ENCODE measurements around the gene CENPM.

CENPM gene

DNA sequence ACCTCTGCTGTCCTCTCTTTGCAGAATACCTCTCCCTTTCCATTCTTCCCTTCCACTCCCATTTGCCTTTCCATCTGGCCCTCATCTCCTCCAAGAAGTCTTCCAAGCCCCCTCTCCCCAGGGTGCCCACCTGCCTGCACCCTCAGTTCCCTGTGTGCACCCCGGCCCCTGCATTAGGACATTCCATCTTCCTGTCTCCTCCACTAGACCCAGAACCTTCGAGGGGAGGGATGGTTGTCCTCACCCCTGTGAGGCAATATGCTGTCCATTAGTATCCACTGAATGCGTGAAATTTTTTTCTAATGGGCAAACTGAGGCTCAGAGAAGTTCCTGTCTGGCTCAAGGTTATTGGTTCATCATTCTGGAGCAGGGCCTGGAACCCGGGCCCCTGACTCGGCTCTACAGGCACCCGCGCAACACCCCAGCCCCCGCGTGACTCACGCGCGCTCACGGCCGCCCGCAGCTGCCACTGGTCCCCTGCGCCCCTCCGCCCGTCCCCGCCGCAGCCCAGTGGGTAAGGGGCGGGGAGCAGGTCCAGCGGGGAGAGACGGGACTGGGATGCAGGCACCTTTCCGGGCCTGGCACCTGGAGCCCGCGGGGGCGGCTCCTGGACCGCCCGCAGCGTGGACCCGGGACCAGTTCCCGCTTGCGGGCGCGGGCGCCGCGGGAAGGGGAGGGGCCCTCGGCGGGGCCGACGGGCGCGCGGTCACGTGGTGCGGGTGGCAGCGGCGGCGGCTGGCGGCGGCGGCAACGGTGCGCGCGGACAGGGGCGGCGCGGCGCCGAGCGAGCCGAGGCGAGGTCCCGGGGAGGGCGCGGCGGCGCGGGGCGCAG lies 29.3 kb upstream of the CENPM start:
- POLR2A ChIA-PET (ENCODE audit: low non-redundant PET) = no interaction called here
- no peak overlapping the region for H3K27ac ChIP-seq
- DNase-seq (ENCODE audit: low spot score) = peak; percentile 15
- CTCF ChIA-PET = no interaction called here
- TF ChIP-seq, protein P1, sequence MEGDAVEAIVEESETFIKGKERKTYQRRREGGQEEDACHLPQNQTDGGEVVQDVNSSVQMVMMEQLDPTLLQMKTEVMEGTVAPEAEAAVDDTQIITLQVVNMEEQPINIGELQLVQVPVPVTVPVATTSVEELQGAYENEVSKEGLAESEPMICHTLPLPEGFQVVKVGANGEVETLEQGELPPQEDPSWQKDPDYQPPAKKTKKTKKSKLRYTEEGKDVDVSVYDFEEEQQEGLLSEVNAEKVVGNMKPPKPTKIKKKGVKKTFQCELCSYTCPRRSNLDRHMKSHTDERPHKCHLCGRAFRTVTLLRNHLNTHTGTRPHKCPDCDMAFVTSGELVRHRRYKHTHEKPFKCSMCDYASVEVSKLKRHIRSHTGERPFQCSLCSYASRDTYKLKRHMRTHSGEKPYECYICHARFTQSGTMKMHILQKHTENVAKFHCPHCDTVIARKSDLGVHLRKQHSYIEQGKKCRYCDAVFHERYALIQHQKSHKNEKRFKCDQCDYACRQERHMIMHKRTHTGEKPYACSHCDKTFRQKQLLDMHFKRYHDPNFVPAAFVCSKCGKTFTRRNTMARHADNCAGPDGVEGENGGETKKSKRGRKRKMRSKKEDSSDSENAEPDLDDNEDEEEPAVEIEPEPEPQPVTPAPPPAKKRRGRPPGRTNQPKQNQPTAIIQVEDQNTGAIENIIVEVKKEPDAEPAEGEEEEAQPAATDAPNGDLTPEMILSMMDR (conservative IDR thresholded peaks at IDR 0.05; ENCODE audit: low read depth) = no peak

DNA sequence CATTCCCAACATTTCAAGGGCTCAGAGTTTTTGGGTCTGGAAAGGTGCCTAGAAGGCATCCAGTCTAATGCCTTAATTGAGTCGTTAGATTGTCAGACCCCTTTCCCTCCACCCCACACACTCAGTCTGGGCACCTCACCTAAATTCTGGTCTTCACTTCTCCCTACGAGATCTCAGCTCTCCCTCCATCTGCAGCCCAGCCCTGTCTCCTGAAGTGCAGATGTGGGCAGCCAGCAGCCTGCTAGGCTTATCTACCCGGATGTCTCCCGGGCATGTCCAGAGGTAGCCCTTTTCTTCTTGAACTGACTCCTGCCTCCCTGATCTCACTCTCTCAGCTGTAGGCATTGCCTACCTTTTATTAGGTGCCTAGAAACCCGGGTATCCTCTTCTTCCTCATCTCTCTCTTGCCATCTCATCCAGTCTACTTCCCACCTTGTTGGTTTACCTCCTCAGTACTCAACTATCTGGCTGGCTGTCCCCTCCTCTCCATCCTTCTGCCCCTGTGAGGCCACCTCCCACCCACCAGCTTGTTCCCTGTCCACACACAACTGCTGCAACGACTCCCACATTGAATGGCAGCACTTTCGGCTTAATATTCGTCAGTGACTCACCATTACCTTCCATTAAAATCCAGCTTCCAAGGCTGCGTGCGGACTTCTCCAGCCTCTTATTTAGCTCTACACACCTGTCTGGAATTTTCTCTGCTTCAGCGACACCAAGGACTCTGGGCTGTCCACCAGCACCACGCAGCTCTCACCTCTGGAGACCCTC lies 28.5 kb upstream of the CENPM start:
- POLR2A ChIA-PET (ENCODE audit: low non-redundant PET) = no interaction called here
- TF ChIP-seq, protein P1 (conservative IDR thresholded peaks at IDR 0.05; ENCODE audit: low read depth) = no peak
- CTCF ChIA-PET = no interaction called here
- DNase-seq (ENCODE audit: low spot score) = no peak
- H3K27ac ChIP-seq = no peak overlapping the region

DNA sequence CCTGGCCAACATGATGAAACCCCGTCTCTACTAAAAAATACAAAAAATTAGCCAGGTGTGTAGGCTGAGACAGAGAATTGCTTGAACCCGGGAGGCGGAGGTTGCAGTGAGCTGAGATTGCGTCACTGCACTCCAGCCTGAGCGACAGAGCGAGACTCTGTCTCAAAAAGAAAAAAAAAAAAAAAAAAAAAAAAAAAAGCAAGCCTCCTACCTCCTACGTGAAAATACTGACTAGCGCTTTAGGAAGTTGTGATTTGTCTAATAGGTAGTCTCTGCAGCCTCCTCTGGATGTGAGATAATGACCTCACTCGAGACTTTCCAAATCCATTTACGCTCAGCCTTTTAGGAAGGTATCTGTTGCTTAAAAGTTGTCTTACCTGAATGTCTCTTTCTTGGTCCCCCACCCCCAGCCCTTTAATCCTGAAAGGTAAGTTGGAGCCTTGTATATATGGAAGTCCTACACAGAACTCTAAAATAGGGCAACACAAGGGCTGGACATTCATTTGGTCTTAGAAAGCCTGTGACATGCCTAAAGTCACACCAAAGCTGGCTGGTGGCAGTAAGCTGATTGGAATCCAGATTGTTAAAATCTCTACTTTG lies 27.8 kb upstream of the CENPM start:
- TF ChIP-seq, protein P1 (conservative IDR thresholded peaks at IDR 0.05; ENCODE audit: low read depth) = no peak
- no peak for DNase-seq (ENCODE audit: low spot score)
- CTCF ChIA-PET = no interaction called here
- H3K27ac ChIP-seq = no peak overlapping the region
- POLR2A ChIA-PET (ENCODE audit: low non-redundant PET) = no interaction called here

DNA sequence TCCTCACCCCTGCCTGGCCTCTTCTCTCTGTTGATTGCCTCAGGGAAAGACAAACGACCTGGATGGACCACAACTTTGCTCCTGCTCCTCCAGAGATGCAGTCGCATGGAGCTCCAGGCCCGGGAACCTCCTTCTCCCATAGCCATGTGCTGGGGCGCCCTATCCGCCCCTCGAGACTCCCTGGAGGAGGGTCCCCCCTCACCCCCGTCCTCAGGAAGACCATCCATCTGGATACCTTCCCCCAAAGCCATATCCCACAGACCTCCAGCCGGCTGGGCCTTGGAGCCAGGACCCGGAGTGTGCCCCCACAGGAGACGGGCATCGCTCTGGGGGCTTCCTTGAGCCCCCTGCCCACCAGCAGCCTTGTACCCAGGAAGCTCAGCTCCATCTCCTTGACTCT lies 24.5 kb upstream of the CENPM start:
- TF ChIP-seq, protein P1 (conservative IDR thresholded peaks at IDR 0.05; ENCODE audit: low read depth) = no peak
- H3K27ac ChIP-seq = no peak overlapping the region
- no peak for DNase-seq (ENCODE audit: low spot score)
- CTCF ChIA-PET = no interaction called here
- POLR2A ChIA-PET (ENCODE audit: low non-redundant PET) = no interaction called here

DNA sequence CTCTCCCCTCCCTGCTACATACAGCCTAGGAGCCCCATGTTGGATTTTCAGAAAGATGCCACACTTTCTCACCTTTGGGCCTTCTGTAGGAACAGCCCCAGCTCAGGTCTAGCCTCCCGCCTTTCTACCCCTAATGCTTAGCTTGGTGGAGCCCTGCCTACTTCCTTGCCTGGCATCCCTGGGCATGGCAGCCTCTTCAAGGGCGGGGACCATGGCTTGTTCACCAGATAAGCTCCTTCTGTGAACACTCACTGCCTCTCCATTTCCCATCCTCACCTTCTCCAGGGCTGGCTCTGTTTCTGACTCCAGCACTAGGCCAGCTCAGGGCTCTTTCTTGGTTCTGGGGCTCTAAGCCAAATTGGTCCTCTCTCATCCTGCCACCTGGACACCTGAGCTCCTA lies 23.6 kb upstream of the CENPM start:
- H3K27ac ChIP-seq = no peak overlapping the region
- TF ChIP-seq, protein P1 (conservative IDR thresholded peaks at IDR 0.05; ENCODE audit: low read depth) = no peak
- ChIA-PET POLR2A (ENCODE audit: low non-redundant PET) (no interaction called here), CTCF (no interaction called here)
- no peak for DNase-seq (ENCODE audit: low spot score)

DNA sequence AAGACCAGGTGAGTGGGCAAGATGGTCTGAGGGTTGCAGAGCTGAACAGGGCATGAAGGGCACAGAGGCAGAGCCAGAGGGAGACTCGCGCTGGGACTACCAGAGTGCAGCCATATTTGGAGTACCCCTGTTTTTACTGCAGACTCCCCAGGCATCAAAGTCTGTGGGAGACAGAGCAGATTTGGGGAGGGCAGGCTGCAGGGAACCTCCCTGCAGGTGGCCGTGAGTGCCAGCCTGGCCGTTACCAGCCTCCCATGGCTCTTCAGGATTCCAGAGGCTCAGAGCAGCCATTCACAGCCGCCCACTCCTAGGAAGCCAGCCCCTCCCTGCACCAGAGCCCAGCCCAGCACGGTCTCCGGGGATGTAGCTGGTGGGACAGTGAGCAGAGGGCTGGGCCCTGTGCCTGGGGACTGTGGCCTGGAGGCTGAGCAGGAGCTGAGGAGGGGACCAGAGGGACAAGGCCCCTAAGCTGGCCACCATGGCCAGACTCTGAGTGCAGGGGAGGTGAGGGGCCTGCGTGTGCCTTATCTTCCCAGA lies 22.2 kb upstream of the CENPM start, which contains the start of gene SEPTIN3:
Gene SEPTIN3 (plus strand): TSS at position 334 of the 537 bp plus-strand sequence. CDS start 2,050 bp downstream, outside the sequence.
- POLR2A ChIA-PET (ENCODE audit: low non-redundant PET) = no interaction called here
- DNase-seq (ENCODE audit: low spot score) = no peak
- no peak within 1 kb of the TSS for H3K27ac ChIP-seq
- TF ChIP-seq, protein P1 (conservative IDR thresholded peaks at IDR 0.05; ENCODE audit: low read depth) = no peak
- CTCF ChIA-PET = no interaction called here

Data from RWPE1 (cell line).